ENCODE data around the gene GRIK4.

DNA sequence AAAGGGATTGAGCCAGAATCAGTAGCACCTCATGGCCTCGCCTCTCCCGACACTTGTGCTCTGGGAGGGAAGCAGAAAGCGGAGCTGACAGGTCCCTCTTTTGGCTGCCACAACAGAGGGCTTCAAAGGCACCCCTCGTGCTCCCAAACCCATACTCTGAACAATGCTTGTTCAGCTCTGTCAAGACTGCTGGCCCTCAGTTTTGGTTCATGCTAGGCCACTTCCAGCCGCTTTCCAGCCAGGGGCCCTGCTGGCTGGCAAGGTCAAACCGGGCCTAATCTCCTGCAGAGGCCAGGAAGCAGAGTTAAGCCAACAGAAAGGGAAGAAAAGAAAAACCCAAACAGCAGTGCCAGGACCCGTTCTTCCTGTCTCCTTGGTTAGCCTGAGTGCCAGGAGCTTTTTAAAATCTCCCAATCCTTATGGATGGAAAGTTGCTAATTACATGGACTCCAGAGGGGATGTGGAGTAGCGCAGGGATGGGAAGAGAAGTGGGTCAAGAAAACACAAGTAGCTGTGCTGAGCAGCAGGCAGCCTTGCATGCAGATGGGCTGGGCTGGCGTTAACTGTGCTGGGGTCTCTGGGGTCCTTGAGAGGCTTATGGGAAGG, 150.6 kb downstream of the GRIK4 start:
- TF ChIP-seq, protein P1, sequence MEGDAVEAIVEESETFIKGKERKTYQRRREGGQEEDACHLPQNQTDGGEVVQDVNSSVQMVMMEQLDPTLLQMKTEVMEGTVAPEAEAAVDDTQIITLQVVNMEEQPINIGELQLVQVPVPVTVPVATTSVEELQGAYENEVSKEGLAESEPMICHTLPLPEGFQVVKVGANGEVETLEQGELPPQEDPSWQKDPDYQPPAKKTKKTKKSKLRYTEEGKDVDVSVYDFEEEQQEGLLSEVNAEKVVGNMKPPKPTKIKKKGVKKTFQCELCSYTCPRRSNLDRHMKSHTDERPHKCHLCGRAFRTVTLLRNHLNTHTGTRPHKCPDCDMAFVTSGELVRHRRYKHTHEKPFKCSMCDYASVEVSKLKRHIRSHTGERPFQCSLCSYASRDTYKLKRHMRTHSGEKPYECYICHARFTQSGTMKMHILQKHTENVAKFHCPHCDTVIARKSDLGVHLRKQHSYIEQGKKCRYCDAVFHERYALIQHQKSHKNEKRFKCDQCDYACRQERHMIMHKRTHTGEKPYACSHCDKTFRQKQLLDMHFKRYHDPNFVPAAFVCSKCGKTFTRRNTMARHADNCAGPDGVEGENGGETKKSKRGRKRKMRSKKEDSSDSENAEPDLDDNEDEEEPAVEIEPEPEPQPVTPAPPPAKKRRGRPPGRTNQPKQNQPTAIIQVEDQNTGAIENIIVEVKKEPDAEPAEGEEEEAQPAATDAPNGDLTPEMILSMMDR (IDR thresholded peaks at IDR 0.05; ENCODE audit: insufficient read depth, low read depth, low read length) = no peak
- TF ChIP-seq EZH2 (IDR thresholded peaks at IDR 0.05; ENCODE audit: insufficient read depth, low read length) = no peak
